Cerebellar nuclear complex (tissue), 1 donor: ENCODE measurements around the gene UBE2QL1.

Source experiments
- DNase-seq, 2 experiments: peaks; one replicate each; lab custom pipeline; 2025; lab: John Stamatoyannopoulos, UW

Gene UBE2QL1

GRCh38 chr5:6427694-6428093, 21.0 kb upstream of the UBE2QL1 start:
- DNase-seq: no peak

- peak; percentile 86 to 88 for DNase-seq
Measured at GRCh38 chr5:6430418-6431028, 18.1 kb upstream of the UBE2QL1 start.

- no peak for DNase-seq
Measured at GRCh38 chr5:6431214-6432195, 17.2 kb upstream of the UBE2QL1 start.

- no peak for DNase-seq
Measured at GRCh38 chr5:6432206-6432605, 16.5 kb upstream of the UBE2QL1 start.

GRCh38 chr5:6434731-6435130, 13.9 kb upstream of the UBE2QL1 start:
- no peak for DNase-seq

- DNase-seq: no peak
Measured at GRCh38 chr5:6435356-6435755, 13.3 kb upstream of the UBE2QL1 start.

GRCh38 chr5:6436715-6437331, 11.8 kb upstream of the UBE2QL1 start:
- no peak for DNase-seq

- no peak for DNase-seq
Measured at GRCh38 chr5:6439588-6440550, 8.8 kb upstream of the UBE2QL1 start.

GRCh38 chr5:6442333-6442732, 6.3 kb upstream of the UBE2QL1 start:
- no peak for DNase-seq

GRCh38 chr5:6443326-6443725, 5.3 kb upstream of the UBE2QL1 start:
- no peak for DNase-seq

GRCh38 chr5:6446042-6446441, 2.6 kb upstream of the UBE2QL1 start:
- DNase-seq: no peak

GRCh38 chr5:6446626-6447309, 1.9 kb upstream of the UBE2QL1 start:
- no peak for DNase-seq

GRCh38 chr5:6447384-6448140, 1.1 kb upstream of the UBE2QL1 start:
- DNase-seq: no peak

- no peak for DNase-seq
Measured at GRCh38 chr5:6448141-6448491, 543 bp upstream of the UBE2QL1 start.

- no peak for DNase-seq
Measured at GRCh38 chr5:6449465-6450158, 953 bp downstream of the UBE2QL1 start.

GRCh38 chr5:6450319-6450833, 1.7 kb downstream of the UBE2QL1 start:
- no peak for DNase-seq

GRCh38 chr5:6452622-6453504, 4.2 kb downstream of the UBE2QL1 start:
- peak in 1 of 2 experiments; percentile 67 for DNase-seq

GRCh38 chr5:6453937-6454560, 5.4 kb downstream of the UBE2QL1 start:
- DNase-seq: no peak
